Inflammatory macrophage (primary cell): ENCODE results near the gene GDPD3.
"Not testable (repeated sequence)": the region's sequence is repeated elsewhere in the genome, so short reads cannot be mapped to it uniquely, and the experiment has no call there.

Source experiments
- DNase-seq, 2 donors: peaks; one replicate each; pipeline ENCODE4 v3.0.0-alpha.2; 2020 to 2022

The GDPD3 gene

GRCh38 chr16:30122604-30123160 lies 9.3 kb upstream of the GDPD3 start:
- DNase-seq: no peak

- peak in 1 of 2 donors; percentile 18 for DNase-seq
Observed at GRCh38 chr16:30121741-30122571, 8.6 kb upstream of the GDPD3 start.

DNA sequence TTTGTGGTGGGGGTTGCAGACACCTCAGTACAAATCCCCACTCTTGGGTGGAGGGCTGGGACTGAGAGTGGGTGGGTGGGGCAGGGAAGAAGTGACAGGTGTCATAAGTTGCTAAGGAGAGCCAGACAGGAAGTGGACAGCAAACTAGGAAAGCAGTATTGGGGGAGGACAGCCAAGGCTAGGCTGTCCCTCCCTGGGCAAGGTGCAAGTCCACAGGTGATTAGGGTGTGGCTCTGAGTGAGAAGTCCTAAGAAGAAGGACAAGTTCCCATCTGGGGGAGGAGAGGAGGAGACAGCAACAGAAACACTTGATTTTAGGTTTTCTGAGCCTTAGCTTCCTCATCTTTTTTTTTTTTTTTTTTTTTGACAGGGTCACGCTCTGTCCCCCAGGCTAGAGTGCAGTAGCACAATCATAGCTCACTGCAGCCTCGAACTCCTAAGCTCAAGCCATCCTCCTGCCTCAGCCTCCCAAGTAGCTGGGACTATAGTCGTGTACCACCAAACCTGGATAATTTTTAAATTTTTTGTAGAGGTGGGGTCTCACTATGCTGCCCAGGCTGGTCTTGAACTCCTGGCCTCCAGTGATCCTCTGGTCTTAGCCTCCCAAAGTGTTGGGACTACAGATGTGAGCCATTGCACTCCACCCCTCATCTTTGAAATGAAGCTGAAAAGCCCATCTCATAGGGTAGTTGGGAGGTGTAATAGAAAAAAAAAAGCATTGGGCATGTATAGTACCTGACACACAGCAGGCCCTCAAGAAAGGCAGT lies 7.2 kb upstream of the GDPD3 start:
- no peak for DNase-seq

- no peak for DNase-seq
Observed at GRCh38 chr16:30119428-30119827, 6.1 kb upstream of the GDPD3 start.

DNA sequence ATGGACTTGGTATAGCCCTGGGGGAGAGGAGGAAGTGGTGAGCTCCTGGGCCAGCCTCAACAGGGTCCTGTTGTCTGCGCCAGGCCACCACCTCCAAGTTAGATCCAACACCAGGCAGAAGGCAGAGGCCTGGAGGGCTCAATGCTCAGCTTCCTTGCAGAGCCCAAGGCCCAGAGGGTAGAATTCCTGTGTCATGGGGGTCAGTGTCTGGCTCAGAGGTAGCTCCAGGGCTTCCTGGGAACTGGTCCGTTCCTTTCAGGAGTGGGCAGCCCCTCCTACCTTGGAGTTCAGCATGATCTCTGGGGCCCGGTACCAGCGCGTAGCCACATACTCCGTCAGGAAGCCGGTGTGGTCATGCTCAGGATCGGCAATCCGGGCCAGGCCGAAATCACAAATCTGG lies 4.4 kb upstream of the GDPD3 start:
- no peak for DNase-seq

DNA sequence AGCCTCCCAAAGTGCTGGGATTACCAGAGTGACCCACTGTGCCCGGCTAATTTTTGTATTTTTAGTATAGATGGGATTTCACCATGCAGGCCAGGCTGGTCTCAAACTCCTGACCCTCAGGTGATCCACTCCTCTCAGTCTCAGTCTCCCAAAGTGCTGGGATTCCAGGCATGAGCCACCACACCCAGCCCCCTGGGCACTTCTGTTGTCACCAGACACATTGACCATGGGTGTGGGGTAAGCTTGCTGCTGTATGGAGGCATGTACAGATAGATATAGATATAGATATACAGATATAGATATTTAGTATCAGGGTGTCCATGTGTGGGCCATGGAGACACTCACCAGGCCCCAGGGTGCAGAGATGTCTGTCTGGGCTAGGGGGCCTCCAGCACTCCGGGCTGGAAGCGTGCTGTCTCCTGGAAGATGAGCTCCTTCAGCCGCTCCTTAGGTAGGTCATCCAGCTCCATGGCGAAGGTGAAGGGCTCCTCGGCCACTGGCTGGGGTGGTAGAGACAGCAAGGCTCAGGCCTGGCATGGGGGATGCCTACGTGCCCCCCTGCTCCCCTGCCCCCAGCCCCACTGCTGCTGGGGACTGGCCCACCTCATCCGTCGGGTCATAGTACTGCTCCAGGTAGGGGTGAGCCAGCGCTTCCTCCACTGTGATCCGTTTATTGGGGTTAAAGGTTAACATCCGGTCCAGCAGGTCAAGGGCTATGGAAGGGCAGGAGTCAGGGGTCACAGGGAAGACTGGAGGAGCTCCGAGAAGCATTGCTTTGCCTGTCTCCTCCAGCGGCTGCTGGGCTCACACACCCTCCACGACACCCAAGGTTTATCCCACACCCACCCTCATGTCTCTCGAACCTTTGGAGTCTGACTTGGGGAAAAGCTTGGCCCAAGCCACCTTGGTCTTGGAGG lies 3.2 kb upstream of the GDPD3 start:
- no peak for DNase-seq

DNA sequence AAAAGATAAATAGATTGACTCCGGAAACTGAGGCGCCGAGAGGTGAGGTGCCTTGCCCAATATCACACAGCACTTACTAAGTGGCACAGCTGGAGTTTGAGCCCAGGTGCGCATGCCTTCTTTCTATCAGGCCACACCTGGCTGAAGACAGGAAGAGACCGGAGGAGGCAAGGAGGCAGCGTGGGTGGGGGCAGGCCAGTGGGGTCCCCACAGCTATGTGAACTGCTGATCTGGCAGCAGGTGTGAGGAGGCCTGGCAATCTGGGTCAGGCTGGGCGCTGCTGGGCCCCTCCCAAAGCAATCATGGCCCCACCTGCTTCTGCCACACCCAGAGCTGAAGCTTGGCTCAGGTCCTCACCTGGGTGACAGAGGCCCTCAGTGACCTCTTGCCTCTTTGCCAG lies 1.9 kb upstream of the GDPD3 start:
- no peak for DNase-seq

DNA sequence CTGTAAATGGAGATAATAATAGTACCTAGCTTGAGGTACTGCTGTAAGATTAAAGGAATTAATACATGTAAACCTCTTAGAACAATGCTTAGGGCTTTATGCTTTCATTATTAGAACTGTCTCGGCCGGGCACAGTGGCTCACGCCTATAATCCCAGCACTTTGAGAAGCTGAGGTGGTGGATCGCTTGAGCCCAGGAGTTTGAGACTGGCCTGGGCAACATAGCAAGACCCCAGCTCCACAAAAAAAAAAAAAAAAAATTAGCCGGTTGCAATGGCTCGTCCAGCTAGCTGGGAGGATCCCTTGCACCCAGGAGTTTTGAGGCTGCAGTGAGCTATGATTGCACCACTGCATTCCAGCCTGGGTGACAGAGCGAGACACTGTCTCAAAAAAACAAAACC lies 1.5 kb upstream of the GDPD3 start:
- DNase-seq: not testable (repeated sequence)

- no peak for DNase-seq
Observed at GRCh38 chr16:30114411-30114810, 1.1 kb upstream of the GDPD3 start.

DNA sequence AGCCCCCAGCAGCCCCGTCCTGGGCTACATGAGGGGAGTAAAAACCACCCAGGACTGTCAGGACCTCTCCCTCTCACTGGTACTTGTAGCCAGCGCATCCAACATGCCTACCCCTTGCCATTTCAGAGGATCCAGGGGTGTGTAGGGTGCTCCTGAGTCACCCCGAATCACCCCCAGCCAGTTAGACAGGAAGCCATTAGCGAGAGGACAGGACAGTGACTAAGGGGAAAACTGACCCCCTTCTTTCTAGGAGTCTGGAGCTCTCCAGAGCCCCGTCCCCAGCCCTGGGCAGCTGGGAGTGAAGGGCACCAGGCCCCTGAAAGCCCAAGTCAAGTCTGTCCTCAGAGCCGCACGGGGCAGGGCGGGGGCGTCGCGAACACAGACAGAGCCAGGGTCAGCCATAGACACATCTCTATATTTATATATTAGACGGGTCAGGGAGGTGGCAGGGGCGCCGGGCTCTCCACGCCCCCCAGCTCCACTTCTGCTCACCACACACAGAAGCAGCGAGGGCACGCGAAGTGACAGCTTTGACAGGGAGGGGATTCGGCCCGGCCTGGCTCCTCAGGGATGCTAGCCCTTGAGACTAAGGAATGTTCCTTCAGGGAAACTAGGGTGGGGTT lies 485 bp upstream of the GDPD3 start:
- DNase-seq: no peak

- DNase-seq: peak; percentile 18 to 46
Observed at GRCh38 chr16:30112197-30113030, 923 bp downstream of the GDPD3 start.

DNA sequence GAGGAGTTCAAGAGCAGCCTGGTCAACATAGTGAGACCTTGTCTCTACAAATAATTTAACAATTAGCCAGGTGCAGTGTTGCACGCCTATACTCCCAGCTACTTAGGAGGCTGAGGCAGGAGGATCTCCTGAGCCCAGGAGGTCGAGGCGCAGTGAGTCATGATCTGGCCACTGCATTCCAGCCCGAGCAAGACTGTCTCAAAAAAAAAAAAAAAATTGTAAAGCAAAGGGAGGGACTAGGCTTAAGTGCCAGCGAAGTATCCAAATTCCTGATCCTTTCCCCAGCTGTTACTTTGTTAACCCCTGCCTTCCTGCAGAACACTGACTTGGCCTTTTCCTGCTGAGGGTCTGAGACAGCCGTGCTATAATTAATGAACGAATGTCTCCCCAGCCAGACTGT lies 2.7 kb downstream of the GDPD3 start:
- no peak for DNase-seq

DNA sequence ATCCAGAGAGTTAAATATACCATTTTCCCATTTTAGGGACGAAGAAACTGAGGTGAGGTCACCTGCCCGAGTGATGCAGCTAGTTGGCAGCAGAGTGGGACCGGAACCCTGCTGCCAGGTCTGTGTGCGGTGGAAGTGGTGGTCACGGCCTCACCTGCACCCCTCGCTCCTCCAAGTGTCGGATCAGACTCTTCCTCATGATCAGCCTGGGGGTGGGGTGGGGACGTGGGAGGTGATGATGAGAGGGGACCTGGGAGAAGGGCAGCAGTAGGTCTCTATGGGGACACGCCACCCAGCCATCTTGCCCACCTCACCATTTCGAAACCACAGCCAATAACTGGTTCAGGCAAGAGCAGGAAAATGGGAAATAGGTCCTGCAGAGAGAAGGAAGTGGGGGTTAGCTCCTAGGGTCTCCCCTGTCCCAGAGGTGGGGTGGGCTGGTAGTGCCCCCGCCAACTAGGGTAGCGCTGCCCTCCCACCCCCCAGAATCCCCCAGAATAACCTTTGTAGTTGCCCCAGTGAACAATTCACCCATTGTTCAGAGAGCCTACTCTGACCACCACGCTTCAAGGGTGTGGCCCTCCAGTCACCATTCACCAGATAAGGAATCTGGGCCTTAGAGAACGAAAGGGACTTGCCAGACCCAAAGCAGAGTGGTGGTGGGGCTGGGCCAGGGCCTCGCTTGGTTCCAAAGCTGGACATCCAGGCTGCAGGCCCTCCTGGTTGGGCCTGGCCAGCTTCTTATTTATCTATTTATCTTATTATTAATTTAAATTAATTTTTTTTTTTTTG lies 5.1 kb downstream of the GDPD3 start:
- DNase-seq: no peak

GRCh38 chr16:30104492-30104891 lies 8.8 kb downstream of the GDPD3 start:
- no peak for DNase-seq

DNA sequence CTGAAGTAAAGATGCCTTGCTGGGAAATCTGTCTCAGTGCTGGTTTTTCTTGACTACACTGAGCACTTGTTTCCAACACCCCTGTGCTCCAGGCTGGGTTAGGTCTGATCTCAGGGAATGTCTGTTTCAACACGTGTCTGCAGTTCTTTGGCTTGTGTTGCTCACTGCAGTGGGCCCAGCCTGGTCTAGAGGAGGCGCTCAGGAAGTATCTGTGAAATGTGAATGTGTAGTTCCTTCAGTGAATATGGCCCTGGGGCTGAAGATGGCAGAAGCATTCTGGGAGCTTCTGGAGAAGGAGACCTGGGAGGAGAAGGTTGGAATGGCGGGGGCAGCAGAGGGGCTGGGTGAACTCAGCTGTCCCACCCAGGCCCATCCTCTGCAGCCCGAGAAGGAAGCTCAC lies 9.2 kb downstream of the GDPD3 start:
- DNase-seq: no peak

DNA sequence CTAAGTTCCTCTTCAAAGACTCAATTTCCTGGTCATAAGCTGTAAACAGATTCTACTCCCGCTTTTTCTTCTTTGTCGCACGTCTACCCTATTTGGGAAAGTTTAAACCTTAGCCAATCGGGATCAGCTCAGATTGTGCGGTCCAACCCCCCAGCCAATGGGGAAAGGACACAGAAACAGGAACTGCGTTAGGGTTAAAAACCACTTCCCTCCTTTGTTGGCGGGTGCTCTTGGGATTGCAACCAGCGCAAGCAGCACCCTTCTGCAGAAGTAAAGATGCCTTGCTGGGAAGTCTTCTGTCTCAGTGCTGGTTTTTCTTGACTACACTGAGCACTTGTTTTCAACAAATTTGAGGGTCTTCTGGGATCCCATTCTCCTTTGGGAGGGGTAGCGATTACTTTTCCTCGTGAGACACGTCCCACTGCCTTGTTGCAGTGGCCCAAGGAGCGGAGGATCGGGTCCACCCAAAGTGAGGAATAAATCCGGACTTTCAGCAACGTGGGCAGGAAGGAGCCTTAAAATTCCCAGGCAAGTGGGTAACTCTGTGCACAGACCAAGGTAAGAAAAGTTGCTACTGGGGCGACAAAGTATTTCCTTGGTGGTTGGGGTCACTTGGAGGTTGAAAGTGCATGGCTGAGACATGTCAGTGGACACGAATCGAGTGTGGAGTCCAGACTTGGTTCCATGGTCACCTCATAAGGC lies 16.3 kb downstream of the GDPD3 start:
- DNase-seq: peak; percentile 54 to 68

- peak; percentile 66 to 87 for DNase-seq
Observed at GRCh38 chr16:30096105-30096861, 17.1 kb downstream of the GDPD3 start, which contains the start of gene YPEL3. YPEL3 (minus strand) TSS chr16:30096213; CDS start chr16:30095482, 731 bp downstream.

- DNase-seq: no peak
Observed at GRCh38 chr16:30095166-30096078, 17.9 kb downstream of the GDPD3 start.
